Chondrocyte (in vitro differentiated cells): ENCODE measurements around the gene METTL3. TPM values are rescaled to one million over a fixed set of nuclear protein-coding genes. Genes with fewer than 3 reads are reported as not detected.
A peak's percentile ranks its signal among the peaks of the same experiment; 100 is the strongest.

Source experiments
- DNase-seq: peaks from one replicate; pipeline ENCODE4 v3.0.0; 2021; ENCODE audit warnings: mixed read lengths, low spot score
- H3K27ac Mint-ChIP-seq: one replicate; pipeline ENCODE4 v1.8.0; 2021; ENCODE audit warnings: mild to moderate bottlenecking, moderate library complexity, mixed read lengths; ENCODE audit not compliant: unreplicated experiment
- H3K27me3 Mint-ChIP-seq: 2 replicates; pipeline ENCODE4 v1.8.0; 2021; ENCODE audit warnings: low read depth, mixed read lengths
- H3K36me3 Mint-ChIP-seq: 2 replicates; pipeline ENCODE4 v1.8.0; 2021; ENCODE audit warnings: low read depth, mixed read lengths
- H3K4me1 Mint-ChIP-seq: 2 replicates; pipeline ENCODE4 v1.8.0; 2021; ENCODE audit warnings: low read depth, mild to moderate bottlenecking, mixed read lengths
- H3K4me3 Mint-ChIP-seq: one replicate; pipeline ENCODE4 v1.8.0; 2021; ENCODE audit warnings: mild to moderate bottlenecking, moderate library complexity, mixed read lengths; ENCODE audit not compliant: unreplicated experiment
- H3K9me3 Mint-ChIP-seq: 2 replicates; pipeline ENCODE4 v1.8.0; 2021; ENCODE audit warnings: low read depth, mixed read lengths
- CTCF ChIP-seq: fragments of 200-600 bp; sonication (generic); IDR thresholded peaks from 2 replicates; pipeline ENCODE4 v1.5.0; 2021; ENCODE audit warnings: antibody characterized with exemption, mild to moderate bottlenecking, moderate library complexity
- total RNA-seq: library from RNA; stranded (reverse); gene quantifications from 3 replicates; pipeline ENCODE4 v1.2.1, GENCODE V29; 2021

Gene METTL3
- total RNA-seq, 1 donor from 2014 or later, result 29.3 TPM

GRCh38 chr14:21449899-21450216 lies 61.3 kb downstream of the METTL3 start:
- peaks cover 34% of the 10 kb centered on the region for H3K4me1 Mint-ChIP-seq
- no peaks in the 10 kb centered on the region for H3K36me3 Mint-ChIP-seq
- TF ChIP-seq CTCF, result no peak
- H3K4me3 Mint-ChIP-seq, result no peak overlapping the region
- no peak for DNase-seq
- H3K27me3 Mint-ChIP-seq, result no peaks in the 10 kb centered on the region
- H3K27ac Mint-ChIP-seq, result peak overlapping the region; percentile 25
- no peaks in the 10 kb centered on the region for H3K9me3 Mint-ChIP-seq

Other genes with a start within 250 kb of the METTL3 start
- 286 to 352 TPM (median 291 TPM) in 3 replicates for gene HNRNPC, start 241.9 kb downstream of the METTL3 start, total RNA-seq
- gene RPGRIP1, start 231.3 kb downstream of the METTL3 start, total RNA-seq, result not detected in 3 replicates
- 55.8 to 77.2 TPM (median 57.7 TPM) in 3 replicates for gene SUPT16H, start 127.3 kb downstream of the METTL3 start, total RNA-seq
- gene CHD8, start 55.2 kb downstream of the METTL3 start, total RNA-seq, result 69.7 to 86.2 TPM (median 69.8 TPM) in 3 replicates
- 38.1 to 44.4 TPM (median 39.7 TPM) in 3 replicates for gene RAB2B, start 34.4 kb downstream of the METTL3 start, total RNA-seq
- 61.7 to 71.8 TPM (median 62.2 TPM) in 3 replicates for gene TOX4, start 34.1 kb downstream of the METTL3 start, total RNA-seq
- gene SALL2, start 15.0 kb upstream of the METTL3 start, total RNA-seq, result 8.7 to 13.1 TPM (median 10.1 TPM) in 3 replicates
- not detected in 3 replicates for gene OR10G3, start 68.7 kb upstream of the METTL3 start, total RNA-seq
- not detected in 3 replicates for gene OR10G2, start 123.6 kb upstream of the METTL3 start, total RNA-seq
- gene OR4E2, start 142.5 kb upstream of the METTL3 start, total RNA-seq, result not detected in 3 replicates
- not detected in 3 replicates for gene OR4E1, start 162.5 kb upstream of the METTL3 start, total RNA-seq